Measurements from ENCODE around the gene TRERF1. TPM values are rescaled to one million over a fixed set of nuclear protein-coding genes. Genes with fewer than 3 reads are reported as not detected.
"Not testable (repeated sequence)": the region's sequence is repeated elsewhere in the genome, so short reads cannot be mapped to it uniquely, and the experiment has no call there.

TRERF1 gene
- polyA plus RNA-seq, 1 experiment, result 3.5 TPM

DNA sequence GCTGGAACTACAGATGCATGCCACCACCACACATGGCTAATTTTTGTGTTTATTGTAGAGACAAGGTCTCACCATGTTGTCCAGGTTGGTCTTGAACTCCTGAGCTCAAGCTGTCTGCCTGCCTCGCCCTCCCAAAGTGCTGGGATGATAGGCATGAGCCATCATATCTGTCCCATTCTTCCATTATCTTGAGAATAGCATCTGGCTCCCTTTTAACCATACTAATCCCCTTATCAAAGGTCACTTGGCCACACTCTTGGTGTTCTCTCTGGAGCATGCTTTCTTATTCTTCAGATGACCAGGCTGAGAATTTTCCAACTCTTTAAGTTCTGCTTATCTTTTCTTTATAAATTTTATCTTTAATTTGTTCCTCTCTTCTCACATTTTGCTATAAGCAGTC lies 15.9 kb upstream of the TRERF1 start:
- no peak for DNase-seq (ENCODE audit: low read depth)
- Histone ChIP-seq H3K27me3 (ENCODE audit: control insufficient read depth, insufficient read depth, low read length) (no peaks in the 10 kb centered on the region; the same call in 1 of the 2 replicates), H3K36me3 (ENCODE audit: control insufficient read depth, insufficient read depth, low read length) (no peaks in the 10 kb centered on the region), H3K4me3 (ENCODE audit: low read depth, low read length) (no peak overlapping the region)
- CTCF ChIA-PET, result no interaction called here
- POLR2A ChIA-PET, result interaction anchor here (0.7 kb wide), 1 partner anchor 17 kb away, joined by 6 read pairs; no protein-coding TSS in a partner anchor
- TF ChIP-seq, protein P1, sequence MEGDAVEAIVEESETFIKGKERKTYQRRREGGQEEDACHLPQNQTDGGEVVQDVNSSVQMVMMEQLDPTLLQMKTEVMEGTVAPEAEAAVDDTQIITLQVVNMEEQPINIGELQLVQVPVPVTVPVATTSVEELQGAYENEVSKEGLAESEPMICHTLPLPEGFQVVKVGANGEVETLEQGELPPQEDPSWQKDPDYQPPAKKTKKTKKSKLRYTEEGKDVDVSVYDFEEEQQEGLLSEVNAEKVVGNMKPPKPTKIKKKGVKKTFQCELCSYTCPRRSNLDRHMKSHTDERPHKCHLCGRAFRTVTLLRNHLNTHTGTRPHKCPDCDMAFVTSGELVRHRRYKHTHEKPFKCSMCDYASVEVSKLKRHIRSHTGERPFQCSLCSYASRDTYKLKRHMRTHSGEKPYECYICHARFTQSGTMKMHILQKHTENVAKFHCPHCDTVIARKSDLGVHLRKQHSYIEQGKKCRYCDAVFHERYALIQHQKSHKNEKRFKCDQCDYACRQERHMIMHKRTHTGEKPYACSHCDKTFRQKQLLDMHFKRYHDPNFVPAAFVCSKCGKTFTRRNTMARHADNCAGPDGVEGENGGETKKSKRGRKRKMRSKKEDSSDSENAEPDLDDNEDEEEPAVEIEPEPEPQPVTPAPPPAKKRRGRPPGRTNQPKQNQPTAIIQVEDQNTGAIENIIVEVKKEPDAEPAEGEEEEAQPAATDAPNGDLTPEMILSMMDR (IDR thresholded peaks at IDR 0.05; ENCODE audit: insufficient read depth, low read depth, low read length), result no peak

DNA sequence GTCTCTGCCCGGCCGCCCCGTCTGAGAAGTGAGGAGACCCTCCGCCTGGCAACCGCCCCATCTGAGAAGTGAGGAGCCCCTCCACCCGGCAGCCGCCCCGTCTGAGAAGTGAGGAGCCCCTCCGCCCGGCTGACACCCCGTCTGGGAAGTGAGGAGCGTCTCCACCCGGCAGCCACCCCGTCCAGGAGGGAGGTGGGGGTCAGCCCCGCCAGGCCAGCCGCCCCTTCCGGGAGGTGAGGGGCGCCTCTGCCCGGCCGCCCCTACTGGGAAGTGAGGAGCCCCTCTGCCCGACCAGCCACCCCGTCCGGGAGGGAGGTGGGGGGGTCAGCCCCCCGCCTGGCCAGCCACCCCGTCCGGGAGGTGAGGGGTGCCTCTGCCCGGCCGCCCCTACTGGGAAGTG lies 14.7 kb upstream of the TRERF1 start:
- H3K4me3 ChIP-seq (ENCODE audit: low read depth, low read length), result not testable (repeated sequence)

DNA sequence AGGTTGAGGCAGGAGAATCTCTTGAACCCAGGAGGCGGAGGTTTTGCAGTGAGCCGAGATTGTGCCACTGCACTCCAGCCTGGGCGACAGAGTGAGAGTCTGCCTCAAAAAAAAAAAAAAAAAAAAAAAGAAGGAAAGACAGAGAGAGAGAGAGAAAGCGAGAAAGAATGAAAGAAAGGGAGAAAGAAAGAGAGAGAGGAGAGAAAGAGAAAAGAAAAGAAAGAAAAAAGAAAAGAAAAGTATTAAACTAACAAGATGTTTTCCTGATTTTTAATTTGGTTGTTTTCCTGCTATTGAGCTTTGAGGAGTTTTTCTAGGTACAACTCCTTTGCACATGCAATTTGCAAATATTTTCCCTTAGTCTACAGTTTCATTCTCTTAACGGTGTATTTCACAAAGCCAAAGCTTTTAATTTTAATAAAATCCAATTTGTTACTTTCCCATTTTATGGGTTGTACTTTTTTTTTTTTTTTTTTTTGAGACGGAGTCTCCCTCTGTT lies 10.8 kb upstream of the TRERF1 start:
- TF ChIP-seq, protein P1 (IDR thresholded peaks at IDR 0.05; ENCODE audit: insufficient read depth, low read depth, low read length), result no peak
- POLR2A ChIA-PET, result no interaction called here
- CTCF ChIA-PET, result no interaction called here
- no peaks in the 10 kb centered on the region for H3K27me3 ChIP-seq (ENCODE audit: control insufficient read depth, insufficient read depth, low read length)
- DNase-seq (ENCODE audit: low read depth), result no peak
- no peak overlapping the region for H3K4me3 ChIP-seq (ENCODE audit: low read depth, low read length)
- H3K36me3 ChIP-seq (ENCODE audit: control insufficient read depth, insufficient read depth, low read length), result no peaks in the 10 kb centered on the region

More for the DNA sequence above, 14.7 kb upstream of the TRERF1 start:
- POLR2A ChIA-PET; CTCF ChIA-PET; DNase-seq (ENCODE audit: low read depth); H3K27me3 ChIP-seq (ENCODE audit: control insufficient read depth, insufficient read depth, low read length); H3K36me3 ChIP-seq (ENCODE audit: control insufficient read depth, insufficient read depth, low read length): not testable (repeated sequence)

DNA sequence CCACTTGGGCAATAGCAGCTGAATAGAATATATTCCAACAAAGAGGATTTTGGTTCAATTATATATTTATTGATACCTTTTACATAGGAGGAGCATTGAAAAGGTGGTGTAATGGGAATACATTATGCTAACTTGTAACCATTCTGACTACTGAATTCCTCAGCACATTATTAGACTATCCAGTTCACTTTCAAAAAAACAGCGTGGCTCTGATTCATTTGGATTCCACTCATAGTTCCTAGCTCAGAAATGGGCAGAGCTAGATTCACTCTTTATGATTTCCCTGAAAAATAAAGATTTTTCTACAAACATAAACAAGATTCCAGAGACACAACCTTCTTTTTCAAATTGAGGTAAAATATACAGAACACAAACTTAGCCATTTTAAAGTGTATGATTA lies 9.2 kb upstream of the TRERF1 start:
- ChIA-PET POLR2A (interaction anchor here (0.6 kb wide), 1 partner anchor 14 kb away, joined by 4 read pairs; no protein-coding TSS in a partner anchor), CTCF (interaction anchor here (0.6 to 1.0 kb wide), 3 partner anchors 24 to 70 kb away, joined by 3 to 5 read pairs (median 3); no protein-coding TSS in a partner anchor)
- Histone ChIP-seq H3K36me3 (ENCODE audit: control insufficient read depth, insufficient read depth, low read length) (no peaks in the 10 kb centered on the region), H3K4me3 (ENCODE audit: low read depth, low read length) (no peak overlapping the region), H3K27me3 (ENCODE audit: control insufficient read depth, insufficient read depth, low read length) (no peaks in the 10 kb centered on the region)
- DNase-seq (ENCODE audit: low read depth), result no peak
- TF ChIP-seq, protein P1 (IDR thresholded peaks at IDR 0.05; ENCODE audit: insufficient read depth, low read depth, low read length), result no peak

DNA sequence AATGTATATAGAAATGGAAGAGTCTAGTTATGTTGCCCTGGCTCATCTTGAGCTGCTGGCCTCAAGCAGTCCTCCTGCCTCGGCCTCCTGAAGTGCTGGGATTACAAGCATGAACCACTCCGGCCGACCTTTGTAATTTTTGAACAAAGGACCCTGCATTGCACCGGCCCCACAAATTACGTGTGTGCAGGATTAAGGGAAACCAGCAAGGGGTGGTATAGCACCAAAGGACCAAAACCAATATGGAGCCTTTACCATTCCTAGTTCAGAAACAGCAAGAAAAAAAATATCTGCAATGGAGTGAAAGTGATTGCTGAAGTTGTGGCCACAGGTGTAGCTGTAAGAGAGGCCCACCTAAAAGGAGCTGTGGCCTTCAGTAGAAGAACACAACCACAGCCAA lies 8.2 kb upstream of the TRERF1 start:
- POLR2A ChIA-PET, result no interaction called here
- DNase-seq (ENCODE audit: low read depth), result no peak
- Histone ChIP-seq H3K36me3 (ENCODE audit: control insufficient read depth, insufficient read depth, low read length) (no peaks in the 10 kb centered on the region), H3K27me3 (ENCODE audit: control insufficient read depth, insufficient read depth, low read length) (no peaks in the 10 kb centered on the region), H3K4me3 (ENCODE audit: low read depth, low read length) (no peak overlapping the region)
- TF ChIP-seq, protein P1 (IDR thresholded peaks at IDR 0.05; ENCODE audit: insufficient read depth, low read depth, low read length), result no peak
- CTCF ChIA-PET, result interaction anchor here (0.8 to 1.0 kb wide), 3 partner anchors 26 to 88 kb away, joined by 3 to 4 read pairs (median 3); no protein-coding TSS in a partner anchor

DNA sequence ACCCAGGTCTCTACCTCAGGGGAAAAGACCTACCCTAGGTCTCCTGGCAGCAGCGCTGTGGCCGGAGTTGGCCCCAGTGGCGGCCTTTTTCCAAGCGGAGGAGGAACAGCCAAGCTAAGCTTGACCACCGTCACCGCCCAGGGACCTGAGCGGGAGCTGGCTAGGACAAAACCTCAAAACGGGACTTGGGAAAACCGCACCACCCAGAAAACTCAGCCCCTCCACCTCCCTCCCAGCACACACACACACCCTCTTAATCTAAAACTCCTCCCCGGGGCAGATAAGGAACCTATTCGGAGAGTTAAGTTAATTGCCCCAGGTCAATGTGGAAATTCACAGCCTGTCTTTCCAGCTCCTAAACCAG lies 2.7 kb upstream of the TRERF1 start:
- Histone ChIP-seq H3K4me3 (ENCODE audit: low read depth, low read length) (no peak overlapping the region), H3K36me3 (ENCODE audit: control insufficient read depth, insufficient read depth, low read length) (no peaks in the 10 kb centered on the region), H3K27me3 (ENCODE audit: control insufficient read depth, insufficient read depth, low read length) (no peaks in the 10 kb centered on the region)
- ChIA-PET CTCF (interaction anchor here (0.8 to 2.1 kb wide), 3 partner anchors 78 to 193 kb away, joined by 3 to 8 read pairs (median 6); no protein-coding TSS in a partner anchor), POLR2A (no interaction called here)
- TF ChIP-seq, protein P1 (IDR thresholded peaks at IDR 0.05; ENCODE audit: insufficient read depth, low read depth, low read length), result no peak
- no peak for DNase-seq (ENCODE audit: low read depth)
